ENCODE results near the gene MYO1E. TPM values are rescaled to one million over a fixed set of nuclear protein-coding genes. Genes with fewer than 3 reads are reported as not detected.
"Not testable (repeated sequence)": the region's sequence is repeated elsewhere in the genome, so short reads cannot be mapped to it uniquely, and the experiment has no call there.

Gene MYO1E
- total RNA-seq: 117 TPM

DNA sequence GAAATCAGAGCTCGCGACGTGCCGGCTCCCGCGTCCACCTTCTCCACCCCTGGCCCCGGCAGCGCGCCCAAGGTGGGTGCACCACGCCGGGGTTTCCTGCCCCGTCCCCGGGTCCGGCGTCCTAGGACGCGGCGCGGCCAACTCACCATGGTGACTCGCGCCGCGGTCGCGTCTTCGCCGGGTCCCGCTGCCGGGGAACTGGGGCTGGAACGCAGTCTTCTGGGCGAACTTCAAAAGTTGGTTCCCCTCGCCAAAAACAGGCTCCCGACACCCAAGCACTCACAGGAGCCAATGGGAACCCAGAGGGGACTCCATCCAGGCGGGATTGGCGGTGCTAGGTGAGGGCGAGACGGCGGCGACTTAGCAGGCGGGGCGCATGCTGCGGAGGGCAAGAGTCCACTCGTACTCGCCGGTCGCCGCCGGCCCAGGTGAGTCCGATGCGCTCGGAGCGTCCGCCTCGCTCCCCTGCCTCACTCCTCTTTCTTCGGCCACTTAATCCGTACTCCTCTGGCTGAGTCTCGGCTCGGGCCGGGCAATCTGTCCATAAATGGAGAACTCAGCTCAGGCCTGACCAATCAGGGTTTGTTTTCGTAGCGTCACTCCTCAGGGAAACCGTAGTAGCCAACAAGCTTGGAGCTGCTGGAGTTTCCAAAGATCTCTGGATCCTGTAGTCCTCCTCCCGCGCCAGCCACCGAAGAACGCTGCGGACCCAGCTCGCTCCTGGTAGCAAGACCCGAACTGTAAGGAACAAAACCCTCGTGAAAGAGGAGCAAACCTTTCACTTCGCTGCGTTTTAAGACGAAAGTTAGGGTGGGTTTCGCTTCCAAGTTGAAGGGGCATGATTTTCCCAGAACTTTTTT is at the start of gene MYO1E:
MYO1E (minus strand) TSS at position 520 of the 860 bp plus-strand sequence; CDS start at position 149, 371 bp downstream.
- ATAC-seq: peak; percentile 90

DNA sequence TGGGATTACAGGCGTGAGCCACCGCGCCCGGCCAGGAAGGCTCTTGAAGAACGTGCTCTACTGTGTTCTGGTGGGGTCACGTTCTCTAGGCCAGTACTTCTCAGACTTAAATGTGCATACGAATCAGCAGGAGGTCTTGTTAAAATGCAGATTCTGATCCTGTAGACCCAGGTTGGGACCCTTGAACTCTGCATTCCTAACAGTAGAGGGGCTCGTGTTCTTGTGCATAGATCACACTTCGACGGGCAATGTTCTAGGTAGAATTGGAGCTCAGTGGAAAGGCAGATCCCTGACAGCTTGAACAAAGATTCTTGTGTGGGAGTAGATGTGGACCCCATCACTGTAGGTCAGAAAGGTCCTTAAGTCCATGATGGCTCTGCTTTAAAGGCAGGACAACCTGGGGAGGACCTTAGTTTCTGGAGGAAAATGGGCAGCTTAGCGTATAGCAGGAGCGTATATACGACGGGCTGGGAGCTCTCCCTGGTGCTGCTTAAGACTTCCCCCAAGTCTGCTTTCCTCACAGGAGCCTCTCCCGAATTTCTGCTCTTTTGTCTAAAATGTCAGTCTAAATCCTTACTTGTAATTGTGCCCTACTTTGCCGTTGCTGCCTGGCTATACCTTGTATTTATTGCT is 48.4 kb upstream of the MYO1E start:
- no peak for ATAC-seq

- no peak for ATAC-seq
These were observed 47.4 kb upstream of the MYO1E start for GRCh38 chr15:59420108-59420507.

- ATAC-seq: no peak
These were observed 46.5 kb upstream of the MYO1E start for GRCh38 chr15:59419170-59419569.

DNA sequence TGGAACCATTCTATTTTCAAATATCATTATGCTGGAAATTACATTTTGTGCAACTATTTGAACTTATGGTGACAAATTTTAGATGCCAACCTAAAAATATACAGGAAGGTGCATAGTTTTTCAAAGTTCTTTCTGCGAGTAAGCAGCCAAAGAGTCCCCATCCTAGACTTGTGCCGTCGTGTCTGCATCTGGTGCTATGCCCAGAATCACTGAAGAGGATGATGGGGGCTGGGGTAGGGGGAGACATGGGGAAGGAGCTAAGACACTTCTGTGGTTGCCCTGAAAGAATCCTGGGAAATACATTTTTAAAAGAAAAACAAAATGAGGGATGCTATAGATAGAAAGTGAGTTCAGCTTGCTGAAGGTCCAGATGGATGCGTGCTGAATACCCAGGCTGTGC is 44.1 kb upstream of the MYO1E start:
- ATAC-seq: no peak

- ATAC-seq: no peak
These were observed 40.9 kb upstream of the MYO1E start for GRCh38 chr15:59413577-59413976.

- ATAC-seq: peak; percentile 42
These were observed 37.8 kb upstream of the MYO1E start for GRCh38 chr15:59410391-59410896.

DNA sequence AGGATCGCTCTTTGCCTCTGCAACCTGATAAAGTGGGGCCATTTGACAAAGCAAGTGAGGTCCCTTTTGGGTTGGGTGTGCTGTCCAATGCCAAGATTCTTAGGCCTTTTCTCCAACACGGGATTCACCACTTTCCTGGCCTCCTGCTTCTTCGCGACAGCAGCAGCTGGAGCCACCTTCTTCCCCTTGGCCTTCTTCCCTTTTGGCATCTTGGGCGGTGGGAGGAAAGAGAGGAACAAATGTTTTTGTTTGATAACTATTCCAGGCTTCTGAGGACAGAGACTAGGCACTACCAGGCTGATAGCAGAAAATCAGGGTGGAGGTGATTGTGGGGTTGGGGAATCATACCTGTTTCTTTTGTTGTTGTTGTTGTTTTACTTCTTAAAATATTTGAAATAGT is 35.3 kb upstream of the MYO1E start:
- ATAC-seq: no peak

DNA sequence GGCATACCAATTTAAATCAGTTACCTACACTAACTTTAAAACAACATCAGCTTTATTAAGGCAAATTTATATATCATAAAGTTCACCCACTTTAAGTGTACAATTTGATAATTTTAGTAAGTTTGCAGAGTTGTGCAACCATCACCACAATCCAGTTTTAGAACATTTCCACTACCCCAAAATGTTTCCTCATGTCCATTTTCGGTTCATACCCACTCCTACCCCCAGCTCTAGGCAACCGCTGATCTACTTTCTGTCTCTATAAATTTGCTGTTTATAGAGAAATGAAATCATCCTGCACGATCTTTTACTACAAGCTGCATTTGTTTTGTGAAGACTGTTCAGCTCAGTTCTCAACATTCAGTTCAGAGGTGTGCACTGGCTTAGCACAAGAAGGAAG is 33.8 kb upstream of the MYO1E start:
- ATAC-seq: no peak

DNA sequence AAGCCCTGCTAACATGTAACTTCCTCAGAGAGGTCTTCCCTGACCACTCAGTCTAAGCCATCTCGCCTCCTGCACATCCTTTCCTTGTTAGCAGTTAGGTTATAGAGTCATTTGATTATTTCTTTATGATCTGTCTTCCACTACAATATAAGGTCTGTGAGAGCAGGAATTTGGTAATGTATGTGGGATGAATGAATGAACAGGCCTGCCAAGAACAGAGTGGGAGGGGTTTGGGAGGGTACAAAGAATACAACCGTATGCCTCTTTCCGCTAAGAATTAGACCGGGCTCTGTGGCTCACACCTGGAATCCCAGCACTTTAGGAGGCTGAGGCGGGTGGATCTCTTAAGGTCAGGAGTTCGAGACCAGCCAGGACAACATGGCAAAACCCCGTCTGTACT is 32.4 kb upstream of the MYO1E start:
- ATAC-seq: no peak

- no peak for ATAC-seq
These were observed 29.3 kb upstream of the MYO1E start for GRCh38 chr15:59401824-59402569.

DNA sequence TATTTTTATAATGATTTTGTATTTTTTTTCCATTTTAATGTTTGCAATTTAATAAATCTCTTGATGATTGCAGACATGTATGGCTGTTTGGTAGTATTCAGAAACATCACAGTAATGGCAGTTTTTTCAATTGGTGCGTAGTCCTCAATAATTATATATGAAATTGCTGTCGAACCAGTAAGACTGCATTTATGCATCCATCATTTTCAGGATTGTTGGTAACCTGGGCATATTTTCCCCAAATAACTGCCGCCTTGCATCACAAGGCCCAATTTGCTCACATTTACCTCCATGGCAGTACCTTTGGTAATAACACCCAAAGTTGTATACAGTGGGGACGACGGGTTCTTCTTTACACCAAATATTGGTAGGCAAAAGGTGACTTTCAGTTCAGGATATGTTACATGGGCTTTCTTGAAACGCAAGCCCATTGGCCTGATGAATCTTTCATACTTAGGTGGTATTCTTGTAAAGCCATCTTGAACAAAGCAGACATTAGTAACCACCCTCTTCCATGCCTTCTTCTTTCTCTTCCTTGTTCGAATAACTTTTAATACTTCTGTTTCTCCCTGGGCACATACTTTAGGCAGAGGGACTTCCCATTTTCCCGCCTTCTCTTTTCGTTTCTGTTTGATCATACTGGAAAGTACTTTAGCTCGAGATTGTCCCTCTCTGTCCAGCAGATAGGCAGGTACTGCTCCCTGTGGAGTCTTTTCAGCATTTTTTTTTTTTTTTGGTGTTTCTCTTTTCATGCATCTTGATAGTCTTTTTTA is 28.6 kb upstream of the MYO1E start:
- not testable (repeated sequence) for ATAC-seq

DNA sequence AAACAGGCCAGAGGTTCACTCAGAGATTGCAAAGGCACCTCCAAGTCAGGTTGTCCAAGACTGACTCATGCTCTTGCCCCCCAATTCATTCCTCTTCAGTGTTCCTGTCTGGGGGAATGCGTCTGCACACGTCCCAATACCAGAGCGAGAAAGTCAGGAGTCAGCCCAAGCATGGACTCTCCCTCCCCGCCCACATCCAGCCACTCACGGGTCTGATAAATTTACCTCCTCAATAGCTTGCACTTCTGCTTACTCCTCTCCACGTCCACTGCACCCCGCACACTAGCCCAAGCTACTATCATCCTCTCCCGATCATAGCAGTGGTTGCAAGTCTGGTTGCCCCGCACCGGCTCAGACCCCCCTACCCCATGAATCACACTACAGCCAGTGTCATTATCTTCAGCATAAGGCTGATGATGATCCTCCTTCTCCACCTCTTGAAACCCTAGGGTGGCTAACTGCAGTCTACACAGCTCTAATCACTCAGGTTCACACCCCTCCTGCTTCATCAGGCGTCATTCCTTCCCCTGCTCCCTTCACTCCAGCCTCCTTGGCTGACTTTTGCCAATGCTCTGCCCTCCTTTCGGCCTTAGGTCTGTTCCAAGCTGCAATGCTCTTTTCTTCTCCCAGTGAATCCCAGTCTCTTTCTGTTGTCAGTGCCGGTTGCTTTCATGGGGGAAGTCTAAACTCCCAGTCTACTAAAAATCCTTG is 27.6 kb upstream of the MYO1E start:
- ATAC-seq: no peak

- peak; percentile 50 for ATAC-seq
These were observed 26.9 kb upstream of the MYO1E start for GRCh38 chr15:59399465-59400102.

DNA sequence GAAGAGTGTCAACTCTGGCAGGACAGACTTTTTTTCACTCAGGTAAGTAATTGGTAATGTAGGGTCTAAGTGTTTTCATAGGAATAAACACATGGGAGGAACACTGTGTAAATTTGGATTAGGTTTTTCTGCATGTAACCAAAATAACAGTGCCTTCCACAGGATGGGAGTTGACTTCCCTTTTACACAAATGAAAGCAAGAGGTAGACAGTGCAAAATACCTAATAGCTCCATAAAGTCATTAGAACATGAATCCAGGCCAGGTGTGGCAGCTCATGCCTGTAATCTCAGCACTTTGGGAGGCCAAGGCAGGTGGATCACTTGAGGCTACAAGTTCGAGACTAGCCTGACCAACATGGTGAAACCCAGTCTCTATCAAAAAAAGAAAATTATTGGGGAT is 25.5 kb upstream of the MYO1E start:
- no peak for ATAC-seq

GRCh38 chr15:59396679-59397078 is 24.0 kb upstream of the MYO1E start:
- ATAC-seq: no peak

- no peak for ATAC-seq
These were observed 23.5 kb upstream of the MYO1E start for GRCh38 chr15:59396211-59396610.

- no peak for ATAC-seq
These were observed 21.5 kb upstream of the MYO1E start for GRCh38 chr15:59394166-59394661.

DNA sequence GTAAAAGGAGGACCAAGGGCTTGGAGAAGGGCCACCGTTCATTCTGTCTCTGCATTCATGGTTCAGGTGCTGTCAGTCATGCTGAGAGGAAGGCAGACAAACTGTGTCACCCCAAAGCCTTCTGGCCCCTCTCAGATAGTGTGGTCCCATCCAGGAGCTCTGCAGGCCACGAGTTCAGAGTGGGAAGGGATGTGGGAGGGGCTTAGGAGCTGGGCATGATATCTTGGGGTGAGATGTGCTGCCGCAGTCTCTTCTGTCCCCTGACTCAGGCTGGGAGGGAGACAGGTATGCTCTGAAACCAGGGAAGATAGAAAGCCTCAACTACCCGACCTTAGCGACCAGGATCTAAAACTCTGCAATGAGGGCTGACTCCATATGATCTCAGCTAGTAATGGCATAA is 19.6 kb upstream of the MYO1E start:
- ATAC-seq: no peak

DNA sequence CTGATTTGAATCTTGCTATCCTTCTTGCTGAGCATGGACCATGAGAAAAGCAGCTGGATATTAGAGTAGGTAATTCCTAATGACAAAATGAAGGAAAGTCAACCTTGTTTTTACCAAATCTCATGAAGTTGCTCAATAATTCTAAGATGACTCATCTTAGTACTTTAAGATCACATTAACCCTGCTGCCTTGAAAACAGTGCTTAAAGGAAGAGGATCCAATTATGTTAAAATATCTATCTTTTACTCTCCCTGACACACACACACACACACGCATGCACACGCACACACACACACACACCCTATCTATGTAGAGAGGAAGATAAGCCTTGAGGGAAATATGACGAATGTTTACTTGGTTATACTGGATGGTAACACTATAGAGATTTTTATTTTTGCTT is 16.0 kb upstream of the MYO1E start:
- peak; percentile 51 for ATAC-seq
